Esophagus mucosa (tissue), 1 donor: ENCODE results near the gene KRAS. TPM values are rescaled to one million over a fixed set of nuclear protein-coding genes. Genes with fewer than 3 reads are reported as not detected.
"Not testable (repeated sequence)": the region's sequence is repeated elsewhere in the genome, so short reads cannot be mapped to it uniquely, and the experiment has no call there.

ENCODE experiments used
- ATAC-seq: fragments of 200-7000 bp; cut with Tn5 transposase; one replicate; pipeline ENCODE4 v1.9.1; 2020
- total RNA-seq: library from RNA; stranded (reverse); gene quantifications from one replicate; pipeline ENCODE4 v1.2.4, GENCODE V29; 2023
- donor health status: DM: yes; HTN: yes; CAD: no.

KRAS gene
- 26.7 TPM for total RNA-seq

- ATAC-seq = peak; percentile 98
These were observed at the start of gene KRAS for GRCh38 chr12:25250744-25251730. TSS of gene KRAS (minus strand) at chr12:25250929.

- no peak for ATAC-seq
These were observed 45.7 kb upstream of the KRAS start for GRCh38 chr12:25296381-25296780.

GRCh38 chr12:25295361-25295760 lies 44.6 kb upstream of the KRAS start:
- ATAC-seq = no peak

- no peak for ATAC-seq
These were observed 42.9 kb upstream of the KRAS start for GRCh38 chr12:25293653-25294052.

GRCh38 chr12:25292810-25293221 lies 42.1 kb upstream of the KRAS start:
- ATAC-seq = not testable (repeated sequence)

GRCh38 chr12:25287610-25288009 lies 36.9 kb upstream of the KRAS start:
- no peak for ATAC-seq

GRCh38 chr12:25286837-25287236 lies 36.1 kb upstream of the KRAS start:
- ATAC-seq = no peak

GRCh38 chr12:25284024-25284423 lies 33.3 kb upstream of the KRAS start:
- ATAC-seq = peak; percentile 81

- ATAC-seq = no peak
These were observed 32.3 kb upstream of the KRAS start for GRCh38 chr12:25283006-25283405.

- ATAC-seq = no peak
These were observed 29.4 kb upstream of the KRAS start for GRCh38 chr12:25280082-25280481.

- no peak for ATAC-seq
These were observed 27.5 kb upstream of the KRAS start for GRCh38 chr12:25278269-25278668.

GRCh38 chr12:25276199-25276937 lies 25.6 kb upstream of the KRAS start:
- peak; percentile 95 for ATAC-seq

GRCh38 chr12:25271486-25272098 lies 20.9 kb upstream of the KRAS start:
- ATAC-seq = no peak

- no peak for ATAC-seq
These were observed 19.0 kb upstream of the KRAS start for GRCh38 chr12:25269701-25270100.

GRCh38 chr12:25266497-25266896 lies 15.8 kb upstream of the KRAS start:
- no peak for ATAC-seq

GRCh38 chr12:25264862-25265261 lies 14.1 kb upstream of the KRAS start:
- peak; percentile 51 for ATAC-seq

- ATAC-seq = no peak
These were observed 13.4 kb upstream of the KRAS start for GRCh38 chr12:25264114-25264513.

- ATAC-seq = no peak
These were observed 12.9 kb upstream of the KRAS start for GRCh38 chr12:25263594-25263993.

GRCh38 chr12:25262389-25263074 lies 11.8 kb upstream of the KRAS start:
- ATAC-seq = no peak

GRCh38 chr12:25257590-25258324 lies 7.0 kb upstream of the KRAS start:
- no peak for ATAC-seq

GRCh38 chr12:25256826-25257225 lies 6.1 kb upstream of the KRAS start:
- ATAC-seq = peak; percentile 74

GRCh38 chr12:25256005-25256404 lies 5.3 kb upstream of the KRAS start:
- ATAC-seq = no peak
